ENCODE results near the gene RAD51B.

RAD51B gene

DNA sequence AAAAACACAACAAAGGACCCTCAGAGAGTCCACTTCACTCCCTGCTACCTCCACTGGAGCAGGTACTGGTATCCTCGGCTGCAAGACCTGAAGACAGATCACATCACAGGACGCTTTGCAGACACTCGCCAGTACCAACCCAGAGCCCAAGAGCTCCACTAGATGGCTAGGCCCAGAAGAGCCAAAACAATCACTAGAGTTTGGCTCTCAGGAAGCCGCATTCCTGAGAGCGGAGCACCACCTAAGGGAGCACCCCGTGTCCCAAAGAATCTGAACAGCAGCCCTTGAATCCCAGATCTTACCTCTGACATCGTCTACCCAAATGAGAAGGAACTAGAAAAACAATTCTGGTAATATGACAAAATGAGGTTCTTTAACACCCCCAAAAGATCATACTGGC lies 399.8 kb downstream of the RAD51B start:
- no peak for FAIRE-seq

DNA sequence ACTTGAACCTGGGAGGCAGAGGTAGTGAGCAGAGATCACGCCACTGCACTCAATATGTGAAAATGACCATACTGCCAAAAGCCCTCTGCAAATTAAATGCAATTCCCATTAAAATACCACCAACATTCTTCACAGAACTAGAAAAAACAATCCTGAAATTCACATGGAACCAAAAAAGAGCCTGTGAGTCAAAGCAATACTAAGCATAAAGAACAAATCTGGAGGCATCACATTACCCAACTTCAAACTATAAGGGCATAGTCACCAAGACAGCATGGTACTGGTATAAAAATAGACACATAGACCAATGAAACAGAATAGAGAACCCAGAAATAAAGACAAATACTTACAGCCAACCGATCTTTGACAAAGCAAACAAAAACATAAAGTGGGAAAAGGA lies 401.5 kb downstream of the RAD51B start:
- FAIRE-seq = peak; percentile 71

GRCh38 chr14:68222154-68222553 lies 402.6 kb downstream of the RAD51B start:
- no peak for FAIRE-seq

DNA sequence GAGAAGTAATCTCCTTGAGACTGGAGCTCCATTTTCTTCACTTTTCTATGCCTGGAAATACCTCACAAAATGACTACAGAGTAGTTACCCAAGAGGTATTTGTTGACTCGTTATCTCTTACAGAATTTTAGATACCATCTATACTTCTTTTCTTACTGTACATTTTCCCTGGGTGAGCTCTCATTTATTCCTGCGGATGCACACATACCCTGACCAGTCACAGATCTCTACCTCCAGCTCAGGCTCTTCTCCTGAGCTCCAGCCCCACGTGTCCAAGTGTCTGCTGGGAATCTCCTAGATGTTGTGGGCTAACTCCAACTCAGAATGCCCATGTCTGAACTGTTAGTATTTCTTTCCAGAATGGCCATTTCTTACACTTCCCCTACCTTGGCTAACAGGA lies 403.1 kb downstream of the RAD51B start:
- FAIRE-seq = no peak

- FAIRE-seq = peak; percentile 11
Observed at GRCh38 chr14:68223631-68224030, 404.1 kb downstream of the RAD51B start.

DNA sequence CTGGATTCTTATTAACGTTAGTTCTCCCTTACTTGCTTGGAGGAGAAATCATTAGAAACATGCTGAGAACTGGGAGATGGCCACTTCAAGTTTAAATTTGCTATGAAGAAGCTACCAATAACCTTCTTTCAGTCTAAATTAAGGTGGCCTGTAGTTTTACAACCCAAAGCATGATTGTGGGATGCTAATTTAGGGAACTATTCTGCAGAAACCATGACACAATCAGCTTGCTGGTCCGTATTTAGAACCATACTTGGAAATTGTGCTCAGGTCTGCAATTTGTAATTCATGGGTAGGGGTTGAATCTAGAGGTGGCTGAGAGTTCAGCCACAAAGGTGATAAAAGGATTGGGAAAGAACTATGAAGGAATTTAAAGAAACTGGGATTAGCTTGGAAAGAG lies 405.7 kb downstream of the RAD51B start:
- peak; percentile 93 for FAIRE-seq

DNA sequence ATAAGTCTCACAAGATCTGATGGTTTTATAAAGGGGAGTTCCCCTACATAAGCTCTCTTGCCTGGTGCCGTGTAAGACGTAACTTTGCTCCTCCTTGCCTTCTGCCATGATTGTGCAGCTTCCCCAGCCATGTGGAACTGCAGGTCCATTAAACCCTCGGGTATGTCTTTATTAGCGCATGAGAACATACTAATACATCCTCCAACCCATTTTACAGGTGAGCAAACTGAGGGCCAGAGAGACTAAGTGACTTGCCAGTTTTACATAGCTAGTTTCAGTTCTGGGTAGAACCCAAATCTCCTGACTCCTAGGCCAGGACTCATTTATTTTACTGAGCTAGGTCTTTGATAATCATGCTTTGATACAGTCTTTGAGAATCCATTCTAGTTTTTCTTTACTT lies 406.9 kb downstream of the RAD51B start:
- FAIRE-seq = no peak

GRCh38 chr14:68228656-68229055 lies 409.1 kb downstream of the RAD51B start:
- peak; percentile 52 for FAIRE-seq

DNA sequence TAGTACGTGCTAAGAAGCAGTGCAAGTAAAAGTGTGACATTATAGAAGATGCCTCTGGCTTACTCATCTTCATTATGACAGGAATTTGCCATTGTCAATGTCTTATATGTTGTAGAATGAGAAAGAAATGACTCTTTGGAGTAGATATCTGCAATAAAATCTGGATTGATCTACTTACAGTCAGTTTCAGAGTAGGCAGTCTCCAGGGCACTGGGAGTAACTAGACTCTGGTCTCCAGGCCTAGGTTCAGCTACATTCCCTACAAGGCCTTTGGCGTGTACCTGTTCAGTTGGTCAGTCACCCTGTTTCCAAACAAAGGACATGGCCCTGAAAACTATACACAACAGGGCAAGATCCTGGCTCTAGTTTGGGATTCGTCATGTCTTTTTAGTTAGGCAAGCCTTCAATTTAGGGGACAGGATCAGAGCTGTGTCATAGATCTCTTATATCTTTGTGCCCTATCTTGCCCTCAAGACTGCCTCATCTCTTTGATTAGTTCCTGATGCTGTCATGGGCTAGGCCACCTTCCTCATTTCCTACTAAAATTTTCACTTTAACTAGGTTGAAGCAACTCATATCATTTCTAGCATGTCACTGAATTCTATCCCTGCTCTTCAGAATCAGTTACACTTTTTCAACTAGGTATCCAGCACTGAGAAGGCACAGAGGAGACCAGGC lies 410.0 kb downstream of the RAD51B start:
- no peak for FAIRE-seq

- no peak for FAIRE-seq
Observed at GRCh38 chr14:68230202-68230949, 410.8 kb downstream of the RAD51B start.

GRCh38 chr14:68230950-68231717 lies 411.6 kb downstream of the RAD51B start:
- FAIRE-seq = no peak

- no peak for FAIRE-seq
Observed at GRCh38 chr14:68231898-68232297, 412.3 kb downstream of the RAD51B start.

GRCh38 chr14:68232300-68233055 lies 412.9 kb downstream of the RAD51B start:
- FAIRE-seq = peak; percentile 100

- FAIRE-seq = no peak
Observed at GRCh38 chr14:68233101-68233784, 413.7 kb downstream of the RAD51B start.

DNA sequence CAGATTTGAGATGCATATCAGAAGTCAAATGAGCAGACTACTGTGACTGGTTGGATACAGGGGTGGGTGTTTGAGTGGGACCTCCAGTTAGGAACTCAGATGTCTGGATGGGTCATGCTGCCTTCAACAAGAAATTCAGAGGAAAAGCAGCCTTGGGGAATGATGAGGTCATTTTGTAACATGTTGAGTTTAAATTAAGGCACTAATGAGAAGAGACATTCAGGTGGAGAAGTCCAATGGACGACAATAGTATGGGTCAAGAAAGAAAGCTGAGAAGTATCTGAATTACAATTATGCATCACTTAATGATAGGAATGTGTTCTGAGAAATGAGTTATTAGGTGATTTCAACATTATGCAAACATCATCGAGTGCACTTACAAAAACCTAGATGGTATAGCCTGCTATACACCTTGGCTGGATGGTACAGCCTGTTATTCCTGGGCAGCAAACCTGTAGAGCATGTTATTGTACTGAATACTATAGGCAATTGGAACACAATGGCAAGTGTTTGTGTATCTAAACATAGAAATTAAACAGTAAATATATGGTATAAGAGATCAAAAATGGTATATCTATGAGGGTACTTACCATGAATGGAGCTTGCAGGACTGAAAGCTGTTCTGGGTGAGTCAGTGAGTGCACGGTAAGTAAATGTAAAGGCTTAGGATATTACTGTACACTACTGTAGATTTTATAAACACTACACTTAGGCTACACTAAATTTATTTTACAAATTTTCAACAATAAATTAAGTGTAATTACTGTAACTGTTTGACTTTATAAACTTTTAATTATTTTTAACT lies 414.7 kb downstream of the RAD51B start:
- peak; percentile 91 for FAIRE-seq

GRCh38 chr14:68235011-68235410 lies 415.4 kb downstream of the RAD51B start:
- no peak for FAIRE-seq

DNA sequence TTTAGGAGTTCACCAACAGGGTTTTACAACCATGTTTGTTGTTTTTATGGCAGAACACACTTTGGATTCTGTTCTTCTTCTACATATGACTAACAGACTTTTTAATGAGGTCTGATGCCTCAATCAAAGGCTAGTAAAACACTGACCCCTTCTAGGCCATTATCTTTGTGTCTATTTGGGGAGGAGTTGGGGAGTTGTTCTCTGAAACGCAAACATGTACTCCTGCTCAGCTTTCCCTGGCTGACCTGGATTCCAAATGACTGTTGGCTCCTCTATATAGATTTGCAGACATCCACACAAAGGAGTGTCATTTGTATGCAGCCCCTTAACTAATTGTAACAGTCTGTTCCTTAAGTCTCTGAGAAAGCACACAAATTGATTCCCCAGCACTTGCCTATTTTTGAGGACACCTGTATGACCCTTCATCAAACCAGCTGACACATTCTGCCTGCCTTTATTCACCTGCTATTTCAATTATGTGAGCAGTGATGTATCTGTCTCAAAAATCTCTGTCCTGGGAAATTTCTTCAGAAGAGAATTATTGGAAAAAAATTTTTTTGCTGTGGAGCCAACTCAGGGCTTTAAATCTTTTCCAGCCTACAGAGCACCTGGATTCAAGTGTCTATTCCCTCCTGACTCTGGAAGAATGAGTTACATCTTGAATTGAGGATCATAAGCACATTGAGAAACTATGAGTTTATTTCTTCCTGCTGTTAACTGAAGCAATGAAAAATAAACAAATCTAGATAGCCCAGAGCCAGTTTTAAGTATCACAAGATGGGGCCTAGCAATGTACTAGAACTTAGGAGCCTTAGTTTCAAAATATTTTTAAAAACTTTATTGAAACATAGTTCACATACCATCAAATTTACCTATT lies 417.2 kb downstream of the RAD51B start:
- no peak for FAIRE-seq

- no peak for FAIRE-seq
Observed at GRCh38 chr14:68238551-68238950, 419.0 kb downstream of the RAD51B start.

DNA sequence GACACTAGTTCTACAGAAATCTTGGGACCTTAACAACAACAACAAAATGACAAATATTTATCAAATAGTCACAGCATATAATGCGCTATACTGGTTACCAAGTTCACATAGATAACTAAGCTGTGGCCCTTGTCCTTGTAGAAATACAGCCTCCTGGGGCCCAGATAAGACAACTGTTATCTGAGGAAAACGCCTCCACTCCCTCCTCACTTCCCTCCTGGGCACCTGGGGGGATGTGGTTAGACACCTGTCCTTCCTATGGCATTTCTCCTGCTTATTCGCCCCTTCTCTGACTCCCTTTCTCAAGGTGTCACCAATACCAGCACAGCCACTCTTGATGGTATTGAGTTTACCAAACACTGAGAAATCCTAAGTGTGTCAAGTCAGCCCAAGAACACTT lies 419.4 kb downstream of the RAD51B start:
- FAIRE-seq = no peak

- FAIRE-seq = no peak
Observed at GRCh38 chr14:68239988-68240771, 420.6 kb downstream of the RAD51B start.
